GM19467 (cell line): Measurements from ENCODE around the gene LACC1.

ENCODE experiments used
- ATAC-seq: cut with Tn5 transposase; IDR thresholded peaks from one replicate; pipeline ENCODE4 v1.9.1; 2021; ENCODE audit warnings: mild to moderate bottlenecking, moderate library complexity; ENCODE audit not compliant: unreplicated experiment

Gene LACC1

DNA sequence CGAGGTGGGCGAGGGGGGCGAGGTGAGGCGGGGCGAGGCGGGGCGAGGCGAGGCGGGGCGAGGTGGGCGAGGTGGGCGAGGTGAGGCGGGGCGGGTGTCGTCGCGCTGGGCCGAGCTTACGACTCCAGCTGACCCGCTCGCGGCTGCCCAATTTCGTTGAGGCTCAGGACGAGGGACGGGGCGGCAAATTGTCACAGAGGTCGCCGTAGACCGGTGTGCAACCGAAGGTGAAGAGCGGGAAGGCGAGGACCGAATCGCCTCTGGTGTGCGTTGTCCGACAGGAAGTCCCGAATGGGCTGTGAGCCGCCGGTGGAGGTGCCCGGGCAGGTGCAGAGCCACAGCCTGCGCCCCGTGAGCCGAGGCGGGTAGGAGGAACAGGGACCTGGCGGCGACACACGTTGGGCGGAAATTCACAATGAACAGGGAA, at the start of gene LACC1:
Gene LACC1, plus strand, starts transcription at position 150 of the 427 bp plus-strand sequence. CDS start 1,082 bp downstream, outside the sequence.
- ATAC-seq: peak; percentile 31

DNA sequence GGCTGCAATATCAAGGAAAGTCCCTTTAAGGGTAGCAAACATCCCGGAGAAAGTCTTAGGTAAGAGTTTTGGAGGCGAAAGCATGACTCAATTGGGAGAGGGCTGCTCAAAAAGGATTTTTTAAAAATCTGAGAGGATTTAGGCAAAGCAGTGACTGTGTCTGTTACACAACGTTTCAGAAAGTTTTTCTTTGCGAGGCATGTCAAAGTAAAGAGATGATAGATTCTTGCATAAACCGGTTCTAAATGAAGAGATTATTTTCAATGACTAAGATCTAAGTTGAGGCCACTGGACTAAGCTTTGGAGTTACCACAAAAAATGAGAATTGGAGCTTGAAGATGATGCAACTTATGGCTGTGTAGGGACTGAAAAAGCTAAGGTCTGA, 49.2 kb upstream of the LACC1 start:
- no peak for ATAC-seq

DNA sequence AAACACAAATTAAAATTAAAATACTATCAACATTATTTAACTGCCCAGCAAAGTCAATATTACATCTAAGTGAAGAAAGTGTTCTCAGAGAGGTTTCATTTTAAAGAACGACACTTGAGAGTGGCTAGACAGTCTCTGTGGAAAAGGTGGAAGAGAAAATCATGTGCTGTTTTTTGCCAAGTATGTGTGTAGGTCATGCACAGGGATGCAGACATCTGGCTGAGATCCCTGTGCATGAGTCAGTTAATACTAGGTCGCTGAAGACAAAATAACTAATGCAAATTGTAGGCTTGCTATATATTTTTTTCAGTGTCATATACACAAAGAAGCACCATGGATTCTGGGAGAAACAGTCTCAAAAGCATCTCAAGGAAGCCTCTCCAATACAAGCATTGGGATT, 48.6 kb upstream of the LACC1 start:
- ATAC-seq: no peak

DNA sequence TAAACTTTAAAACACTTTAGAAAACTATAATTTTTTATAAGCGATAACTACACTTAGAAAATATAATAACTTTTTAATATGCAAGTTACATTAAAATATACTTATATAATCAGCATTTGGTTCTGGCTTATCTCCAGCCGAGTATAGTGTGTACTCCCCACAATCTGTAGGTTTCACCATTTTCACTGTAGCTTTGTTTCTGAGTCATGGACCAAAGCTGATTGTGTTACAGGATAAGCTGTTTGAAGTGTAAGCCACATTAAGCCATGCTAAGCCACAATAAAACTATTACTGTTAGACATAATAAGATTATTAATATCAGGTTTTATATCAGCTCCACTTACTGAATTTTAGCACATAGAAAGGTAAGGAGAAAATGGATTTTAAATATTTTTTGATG, 44.0 kb upstream of the LACC1 start:
- no peak for ATAC-seq

DNA sequence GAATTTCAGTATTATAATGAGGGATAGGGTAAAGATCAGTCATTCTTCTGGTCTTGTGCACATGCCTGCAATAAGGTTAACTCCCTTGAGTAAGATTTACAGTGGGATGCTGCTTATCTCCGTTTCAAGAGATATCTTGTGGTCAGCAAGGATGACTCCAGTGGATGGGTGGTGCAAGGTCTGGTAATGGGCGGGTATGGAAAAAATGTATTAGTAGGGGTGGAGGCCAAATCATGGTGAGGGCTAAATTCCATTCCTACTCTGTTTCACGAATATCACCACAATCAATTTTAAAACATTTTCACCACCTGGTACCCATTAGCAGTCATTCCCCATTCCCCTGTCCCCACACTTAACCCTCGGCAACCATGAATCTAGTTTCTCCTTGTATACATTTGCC, 40.8 kb upstream of the LACC1 start:
- no peak for ATAC-seq

DNA sequence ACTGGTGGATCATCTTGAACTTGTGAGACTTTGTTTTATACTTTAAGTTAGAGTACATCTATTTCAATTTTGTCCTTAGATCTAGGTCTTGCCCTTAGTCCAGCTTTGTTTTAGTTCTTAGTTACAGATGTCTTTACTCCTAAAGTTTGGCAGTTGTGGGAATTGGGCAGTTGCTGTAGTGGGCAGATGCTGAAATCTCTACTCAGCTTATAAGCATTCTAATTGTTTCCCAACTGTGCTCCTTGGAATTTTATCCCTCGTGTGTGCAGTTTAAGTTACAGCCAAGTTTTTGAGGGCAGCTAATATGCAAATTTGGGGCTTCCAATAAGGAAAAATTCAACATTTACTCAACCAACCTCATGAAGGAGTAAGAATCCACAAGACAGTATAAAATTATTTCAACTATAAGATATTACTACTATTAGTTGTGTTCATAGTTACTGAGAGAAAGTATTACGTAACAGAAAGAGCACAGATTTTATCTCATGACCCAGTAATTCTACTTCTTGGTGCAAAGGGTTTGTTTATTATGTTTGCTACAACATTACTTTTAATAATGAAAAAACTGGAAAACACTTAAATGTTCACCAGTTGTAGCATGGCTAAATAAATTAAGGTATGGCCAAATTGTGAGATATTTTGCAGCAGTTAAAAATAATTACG, 33.1 kb upstream of the LACC1 start:
- no peak for ATAC-seq

DNA sequence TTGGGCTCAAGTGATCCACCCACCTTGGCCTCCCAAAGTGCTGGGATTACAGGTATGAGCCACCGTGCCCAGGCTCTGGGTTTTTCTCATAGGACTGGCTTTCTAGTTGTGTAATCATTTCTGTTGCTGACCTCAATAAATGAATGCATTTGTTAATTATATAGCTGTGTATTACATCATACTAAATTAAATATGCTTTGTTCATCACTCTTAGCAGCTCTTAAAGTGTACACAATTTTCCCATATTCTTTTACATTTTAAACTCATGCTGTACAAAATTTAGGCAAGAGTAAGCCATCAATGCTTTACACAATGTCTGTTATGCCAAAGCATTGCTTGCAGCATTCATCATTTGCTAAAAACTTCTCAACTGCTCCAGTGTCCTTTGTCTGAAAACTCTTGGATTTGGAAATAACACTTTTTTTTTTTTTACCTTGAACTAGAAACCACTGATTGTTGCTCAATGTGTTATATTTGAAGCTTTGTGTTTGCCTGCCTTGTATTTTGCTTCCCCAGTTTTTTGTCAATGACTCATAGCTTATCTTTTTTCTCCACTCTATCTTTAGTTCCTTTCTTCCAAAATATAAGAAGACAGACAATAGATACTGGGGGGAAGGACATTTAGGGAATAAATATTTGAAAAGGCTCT, 31.6 kb upstream of the LACC1 start:
- no peak for ATAC-seq

DNA sequence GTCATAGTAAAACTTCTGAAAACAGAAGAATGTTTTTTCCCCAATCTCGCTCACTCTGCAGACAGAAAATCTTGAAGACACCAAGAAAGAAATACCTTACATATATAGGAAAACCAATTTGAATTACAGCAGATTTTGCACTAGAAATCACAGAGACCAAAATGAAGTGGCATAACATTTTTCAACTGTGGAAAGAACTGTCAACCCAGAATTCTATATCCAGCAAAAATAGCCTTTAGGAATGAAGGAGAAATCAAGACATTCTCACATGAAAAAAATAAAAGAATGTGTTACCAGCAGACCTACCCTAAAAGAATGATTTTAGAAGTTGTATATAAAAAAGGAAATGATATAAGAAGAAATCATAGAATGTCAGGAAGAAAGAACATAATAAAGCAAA, 28.8 kb upstream of the LACC1 start:
- no peak for ATAC-seq

DNA sequence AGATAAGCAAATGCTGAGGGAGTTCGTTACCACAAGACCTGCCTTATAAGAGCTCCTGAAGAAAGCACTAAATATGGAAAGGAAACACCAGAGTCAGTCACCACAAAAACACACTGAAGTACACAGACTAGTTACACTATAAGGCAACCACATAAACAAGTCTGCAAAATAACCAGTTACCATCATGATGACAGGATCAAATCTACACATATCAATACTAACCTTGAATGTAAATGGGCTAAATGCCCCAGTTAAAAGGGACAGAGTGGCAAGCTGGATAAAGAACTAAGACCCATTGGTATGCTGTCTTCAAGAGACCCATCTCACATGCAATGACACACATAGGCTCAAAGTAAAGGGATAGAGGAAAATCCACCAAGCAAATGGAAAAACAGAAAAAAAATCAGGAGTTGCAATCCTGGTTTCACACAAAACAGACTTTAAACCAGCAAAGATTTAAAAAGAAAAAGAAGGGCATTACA, 26.7 kb upstream of the LACC1 start:
- ATAC-seq: no peak

DNA sequence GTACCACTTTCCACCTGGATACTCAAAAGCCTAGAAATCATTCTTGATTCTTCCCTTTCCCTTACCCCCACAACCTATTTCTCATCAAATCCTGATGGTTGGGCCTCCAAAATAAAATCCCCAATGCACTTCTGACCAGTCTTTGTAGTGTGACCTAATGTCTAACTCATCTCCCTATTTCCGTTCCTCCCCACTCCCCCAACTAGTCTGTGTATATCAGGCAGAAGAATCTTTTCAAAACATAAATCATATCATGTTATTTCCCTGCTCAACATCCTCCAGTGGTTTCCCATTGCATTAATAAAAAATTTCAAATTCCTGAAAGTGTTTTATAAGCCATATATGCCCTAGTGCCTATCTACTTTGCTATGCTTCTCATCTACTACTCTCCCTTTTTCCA, 17.8 kb upstream of the LACC1 start:
- ATAC-seq: no peak

DNA sequence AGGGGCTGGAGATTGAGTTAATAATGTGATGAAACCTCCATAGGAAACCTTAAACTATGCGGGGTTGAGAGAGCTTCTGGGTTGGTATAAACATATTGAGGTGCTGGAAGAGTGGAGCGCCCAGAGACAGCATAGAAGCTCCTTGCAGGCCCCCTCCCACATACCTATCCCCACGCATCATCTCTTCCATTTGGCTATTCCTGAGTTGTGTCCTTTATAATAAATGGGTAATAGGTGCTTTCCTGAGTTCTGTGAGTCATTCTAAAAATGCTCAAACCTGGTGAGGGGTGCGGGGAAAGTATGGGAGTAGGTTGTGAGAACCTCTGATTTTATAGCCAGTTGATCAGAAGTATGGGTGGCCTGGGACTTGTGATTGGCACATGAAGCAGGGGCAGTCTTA, 14.8 kb upstream of the LACC1 start:
- no peak for ATAC-seq

DNA sequence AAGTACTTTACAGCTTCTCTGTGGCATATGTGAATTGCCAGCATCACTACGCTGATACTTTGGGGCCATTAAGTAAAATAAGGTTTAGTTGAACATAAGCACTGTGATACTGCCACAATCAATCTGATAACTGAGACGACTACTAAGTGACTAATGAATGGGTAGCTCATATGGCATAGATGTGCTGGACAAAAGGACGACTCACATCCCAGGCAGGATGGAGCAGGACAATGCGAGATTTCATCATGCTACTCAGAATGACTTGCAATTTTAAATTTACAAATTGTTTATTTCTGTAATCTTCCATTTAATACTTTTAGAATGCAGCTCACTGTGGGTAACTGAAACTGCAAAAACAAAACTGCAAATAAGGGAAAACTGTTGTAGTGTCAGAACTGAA, 13.8 kb upstream of the LACC1 start:
- ATAC-seq: no peak

DNA sequence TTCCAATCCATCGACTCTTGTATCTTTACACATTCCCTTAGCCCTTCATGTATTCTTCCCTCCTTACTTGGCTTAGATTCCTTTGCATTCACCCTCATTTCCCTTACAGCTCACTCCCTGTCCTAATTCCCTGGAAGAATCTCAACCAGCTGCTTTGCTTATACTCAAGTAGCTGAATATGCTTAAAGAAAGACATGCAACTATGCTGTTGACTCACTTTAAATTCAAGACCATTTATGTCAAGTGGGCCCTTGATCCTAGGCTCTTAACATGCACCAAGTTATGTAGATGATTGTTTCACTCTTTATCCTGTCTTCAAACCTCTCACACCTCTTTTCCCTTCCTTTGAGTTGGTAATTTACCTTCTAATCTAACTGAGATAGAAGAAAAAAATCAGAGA, 7.5 kb upstream of the LACC1 start:
- no peak for ATAC-seq

DNA sequence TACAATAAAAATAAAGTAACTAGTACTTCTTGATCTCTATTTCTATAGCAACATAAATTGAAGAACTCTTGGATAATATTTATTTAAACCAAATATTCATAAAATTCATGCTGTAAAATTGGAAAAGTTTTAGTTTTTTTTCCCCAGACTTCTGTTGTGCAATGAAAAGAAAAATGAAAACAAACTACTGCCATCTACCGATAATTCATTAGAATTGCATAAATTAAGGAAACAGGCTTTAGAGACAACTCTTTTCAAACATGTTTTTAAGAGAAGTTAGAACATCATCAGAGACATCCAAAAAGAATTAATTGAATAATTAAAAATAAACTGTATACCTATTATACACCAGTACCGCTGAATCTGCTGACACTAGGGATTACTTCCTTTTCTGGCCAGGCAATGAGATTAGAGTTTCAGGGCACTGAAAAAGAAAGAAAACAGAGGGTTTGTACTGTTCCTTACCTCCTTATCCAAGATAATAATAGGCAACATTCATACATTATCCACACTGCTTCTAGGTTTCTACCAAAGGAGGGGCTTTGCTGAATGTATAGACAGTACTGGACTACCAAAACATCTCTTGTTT, 5.1 kb upstream of the LACC1 start:
- ATAC-seq: no peak

DNA sequence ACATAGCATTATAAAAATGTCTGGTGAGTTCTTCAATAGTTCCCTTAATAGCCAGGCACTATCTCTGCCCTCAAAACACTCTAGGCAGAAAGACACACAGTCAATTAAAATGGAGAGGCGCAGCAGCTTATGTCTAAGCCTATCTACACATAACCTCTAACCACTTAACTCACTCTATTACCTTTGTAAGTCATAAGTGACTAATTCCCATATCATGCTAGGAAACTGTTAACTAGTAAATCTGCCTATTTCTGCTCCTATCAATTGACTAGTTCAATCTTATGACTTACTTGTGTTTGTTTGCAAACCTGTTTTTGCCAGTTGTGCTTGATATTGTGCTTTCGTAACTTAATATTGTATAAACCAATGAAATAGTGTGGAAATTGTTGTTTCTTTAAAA, 3.3 kb upstream of the LACC1 start:
- no peak for ATAC-seq

DNA sequence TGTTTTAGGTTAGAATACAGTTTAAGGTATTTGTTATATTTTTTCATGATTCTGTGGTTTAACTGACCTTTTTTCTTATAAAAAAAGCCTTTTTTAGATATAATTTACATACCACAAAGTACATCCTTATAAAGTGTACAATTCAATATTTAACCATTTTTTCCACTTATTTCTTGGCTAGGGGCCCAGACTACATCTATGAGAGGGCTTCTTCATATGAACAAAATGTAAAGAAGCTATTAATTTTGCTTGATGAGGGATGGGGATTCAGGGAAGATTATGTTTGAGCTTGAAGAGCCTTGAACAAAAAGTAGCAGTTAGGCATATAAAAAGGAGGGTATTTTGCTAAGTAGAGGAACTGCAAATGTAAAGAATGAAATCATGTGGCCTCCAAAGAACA, 2.4 kb upstream of the LACC1 start:
- ATAC-seq: no peak

DNA sequence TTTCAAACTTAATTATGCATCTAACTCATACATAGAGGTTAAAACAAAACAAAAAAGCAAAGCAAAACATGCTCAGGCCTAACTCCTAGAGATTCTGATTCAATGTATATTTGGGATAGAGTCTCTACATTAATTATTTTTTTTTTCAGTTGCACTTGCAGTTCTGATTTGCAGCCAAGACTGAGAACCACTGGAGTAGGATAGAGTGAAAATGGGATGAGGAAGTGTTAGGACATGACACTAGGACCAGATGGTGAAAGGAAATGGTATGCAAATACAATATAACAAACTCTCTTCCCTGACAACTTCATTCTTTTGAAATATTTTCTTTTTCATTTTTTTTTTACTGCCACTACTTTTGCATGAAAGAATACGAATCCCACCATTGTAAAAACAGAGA, 1.9 kb upstream of the LACC1 start:
- ATAC-seq: no peak

DNA sequence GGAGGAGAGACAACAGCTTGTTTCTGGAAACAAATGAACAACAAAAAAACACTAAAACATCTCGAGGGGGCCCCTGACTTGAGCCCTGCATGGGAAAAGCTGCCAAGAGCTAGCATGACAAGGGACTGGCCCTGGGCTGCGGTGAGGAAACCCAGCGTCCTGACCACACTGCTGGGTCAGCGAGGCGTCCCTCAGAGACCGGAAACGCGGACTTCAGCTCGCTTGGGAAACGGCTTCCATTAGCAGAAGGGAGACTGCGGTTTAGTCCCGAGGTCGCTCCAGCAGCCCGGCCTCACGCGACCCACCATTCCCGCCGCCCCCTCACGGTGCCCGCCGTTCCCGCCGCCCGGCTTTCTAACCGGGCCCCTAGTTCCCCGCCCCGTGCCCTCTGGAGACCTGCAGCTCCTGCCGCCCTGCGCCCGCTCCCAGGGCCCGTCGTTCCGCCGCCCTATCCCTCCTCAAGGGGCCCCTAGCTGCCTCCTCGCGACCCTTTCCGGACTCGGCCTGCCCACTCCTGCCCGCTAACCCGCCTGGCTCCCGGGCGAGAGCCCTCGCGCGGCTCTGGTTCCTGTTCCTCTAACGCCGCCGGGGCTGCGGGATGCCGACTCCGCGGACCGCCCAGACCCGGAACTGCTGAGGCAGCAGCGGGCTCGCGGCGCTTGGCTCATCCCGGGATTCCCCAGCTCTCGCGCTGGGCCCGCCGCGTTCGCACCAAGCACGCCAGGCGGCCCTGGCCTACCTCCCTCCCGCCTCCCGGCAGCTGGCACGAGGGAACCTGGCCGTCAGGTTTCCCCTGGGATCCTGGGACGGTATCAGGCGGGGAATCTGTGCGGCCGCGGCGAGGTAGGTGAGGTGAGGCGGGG, 581 bp upstream of the LACC1 start, which contains the start of gene CCDC122:
Gene CCDC122, minus strand, starts transcription at position 849 of the 863 bp plus-strand sequence. CDS start 10,364 bp downstream, outside the sequence.
- ATAC-seq: peak; percentile 61

DNA sequence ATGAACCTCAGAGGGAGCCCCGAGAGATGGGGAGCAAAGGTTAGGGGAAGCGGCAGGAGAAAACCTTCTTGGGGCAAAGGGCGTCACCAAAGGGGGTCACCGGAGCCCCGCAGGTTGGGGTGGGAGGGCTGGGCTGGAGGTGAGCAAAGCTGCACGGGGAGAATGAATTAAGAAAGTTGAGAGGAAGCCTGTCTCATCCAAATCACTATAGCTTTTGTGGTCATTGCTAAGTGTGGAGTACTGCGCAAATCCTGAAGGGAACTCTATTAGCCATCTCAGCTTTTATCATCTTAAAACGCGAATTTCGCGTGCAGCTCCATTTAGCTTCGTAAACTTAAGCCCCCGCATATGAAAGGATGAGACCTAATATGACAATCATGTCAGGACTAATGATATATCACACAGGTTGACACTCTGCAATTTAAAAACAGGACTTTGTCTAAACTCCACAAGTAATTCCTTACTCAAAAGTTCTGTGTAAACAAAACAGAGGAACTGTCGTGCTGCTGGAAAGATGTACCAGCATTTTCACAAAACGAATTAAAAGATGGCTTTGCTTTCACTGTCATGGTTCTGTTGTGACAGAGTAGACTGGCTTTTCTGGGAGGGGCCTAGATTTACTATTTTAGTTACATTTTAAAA, 631 bp downstream of the LACC1 start:
- ATAC-seq: no peak

DNA sequence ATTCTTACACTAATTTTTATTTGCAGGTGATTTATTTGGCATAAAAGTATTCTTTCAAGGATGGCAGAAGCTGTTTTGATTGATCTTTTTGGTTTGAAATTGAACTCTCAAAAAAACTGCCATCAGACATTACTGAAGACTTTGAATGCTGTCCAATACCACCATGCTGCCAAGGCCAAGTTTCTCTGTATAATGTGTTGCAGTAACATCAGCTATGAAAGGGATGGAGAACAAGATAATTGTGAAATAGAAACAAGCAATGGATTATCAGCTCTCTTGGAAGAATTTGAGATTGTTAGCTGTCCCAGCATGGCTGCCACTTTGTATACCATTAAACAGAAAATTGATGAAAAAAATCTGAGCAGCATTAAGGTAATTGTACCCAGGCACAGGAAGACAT, 1.2 kb downstream of the LACC1 start:
- no peak for ATAC-seq

DNA sequence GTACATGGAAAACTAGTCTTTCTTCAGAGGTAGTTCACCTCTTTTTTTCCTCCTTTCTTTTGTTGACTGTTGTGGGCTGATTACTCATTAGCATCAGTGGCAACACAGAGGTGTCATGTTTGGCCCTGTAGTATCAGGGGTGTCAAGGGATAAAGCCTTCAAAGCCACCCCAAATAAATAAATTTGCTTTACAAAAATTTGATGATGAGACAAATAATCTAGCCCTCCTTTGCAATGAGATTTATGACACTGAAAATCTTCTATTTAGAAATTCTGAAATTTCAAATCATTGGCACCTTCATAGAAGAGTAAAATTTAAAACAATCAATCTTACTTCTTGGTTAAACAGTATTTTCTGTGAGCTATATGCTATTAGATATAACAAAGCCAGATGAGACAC, 1.9 kb downstream of the LACC1 start:
- ATAC-seq: no peak
